GM12878 (cell line): ENCODE data around the gene ARHGEF11. TPM values are rescaled to one million over a fixed set of nuclear protein-coding genes. Genes with fewer than 3 reads are reported as not detected.

Experiments
- ATAC-seq: fragments of 200-7000 bp; cut with Tn5 transposase; 3 replicates; pipeline ENCODE4 v1.9.1; 2020; ENCODE audit warnings: mild to moderate bottlenecking, moderate library complexity
- BruUV-seq: library from RNA; stranded (reverse); fragments of 400-500 nt; replicated peaks from 2 replicates; lab custom pipeline; 2021; lab: Mats Ljungman, UMichigan
- CTCF ChIA-PET: fragments of 300-600 bp; sonication (Branson Sonifier 250); formaldehyde crosslinking; extraction: SDS; loops from one replicate; lab custom pipeline; 2021; ENCODE audit warnings: inconsistent platforms; lab: Yijun Ruan, JAX
- POLR2A ChIA-PET: fragments of 350-600 bp; formaldehyde crosslinking; extraction: SDS; loops from one replicate; lab custom pipeline; 2021; ENCODE audit warnings: inconsistent platforms; lab: Charles Lee
- RAD21 ChIA-PET: fragments of 300-600 bp; sonication (Branson Sonifier 250); formaldehyde crosslinking; loops from one replicate; lab custom pipeline; 2023; ENCODE audit warnings: antibody characterized with exemption; ENCODE audit not compliant: unreplicated experiment; lab: Charles Lee
- SMC1A ChIA-PET: fragments of 300-600 bp; sonication (Branson Sonifier 250); formaldehyde crosslinking; loops from one replicate; lab custom pipeline; 2023; ENCODE audit not compliant: unreplicated experiment, uncharacterized antibody; lab: Charles Lee
- DNase-seq: peaks from one replicate; pipeline ENCODE4 v3.0.0-alpha.2; 2011; ENCODE audit warnings: low read depth, low spot score
- FAIRE-seq: peaks from 3 replicates; lab custom pipeline; 2011; peaks lifted over from hg19 to GRCh38; lab: Jason Lieb, UNC
- H2AFZ ChIP-seq: 2 replicates; pipeline ENCODE4 v1.6.0; 2011; ENCODE audit warnings: low read depth, low read length, control low read depth; ENCODE audit not compliant: control insufficient read depth
- H3K27ac ChIP-seq: 2 replicates; pipeline ENCODE4 v1.5.1; 2011; ENCODE audit warnings: control low read depth; ENCODE audit not compliant: control insufficient read depth, insufficient read depth
- H3K27me3 ChIP-seq, 2 experiments: replicated peaks in 1 of 2; 2 replicates each; pipeline versions ENCODE4 v1.6.0 to v1.6.1; 2011; ENCODE audit warnings: low read length in 1 of 2; ENCODE audit not compliant: control insufficient read depth in 2 of 2, insufficient read depth in 2 of 2
- H3K36me3 ChIP-seq, 2 experiments: 2 replicates each; pipeline ENCODE4 v1.5.1; 2011; ENCODE audit warnings: low read length in 1 of 2; ENCODE audit not compliant: control insufficient read depth in 2 of 2, insufficient read depth in 2 of 2
- H3K4me1 ChIP-seq: 2 replicates; pipeline ENCODE4 v1.6.1; 2011; ENCODE audit warnings: mild to moderate bottlenecking, low read length, moderate library complexity, mixed read lengths; ENCODE audit not compliant: control insufficient read depth, insufficient read depth
- H3K4me2 ChIP-seq: 2 replicates; pipeline ENCODE4 v1.6.0; 2011; ENCODE audit warnings: control low read depth; ENCODE audit not compliant: control insufficient read depth, insufficient read depth
- H3K4me3 ChIP-seq: fragments of 200-600 bp; sonication (generic); 2 replicates; pipeline ENCODE4 v1.5.1; 2016
- H3K79me2 ChIP-seq: 2 replicates; pipeline ENCODE4 v1.6.0; 2011; ENCODE audit warnings: low read length; ENCODE audit not compliant: control insufficient read depth, insufficient read depth
- H3K9ac ChIP-seq: 2 replicates; pipeline ENCODE4 v1.8.0; 2011; ENCODE audit warnings: low read length, control low read depth, mixed read lengths; ENCODE audit not compliant: control insufficient read depth, insufficient read depth
- H3K9me3 ChIP-seq: replicated peaks from 3 replicates; pipeline ENCODE4 v1.5.1; 2011; ENCODE audit warnings: mild to moderate bottlenecking, low read length; ENCODE audit not compliant: control insufficient read depth, insufficient read depth
- H4K20me1 ChIP-seq: 2 replicates; pipeline ENCODE4 v1.6.0; 2011; ENCODE audit not compliant: control insufficient read depth, insufficient read depth
- ATF2 ChIP-seq: IDR thresholded peaks from 2 replicates; pipeline ENCODE4 v1.6.1; 2012; ENCODE audit warnings: low read length, inconsistent platforms
- FOXK2 ChIP-seq: fragments of 450-650 bp; IDR thresholded peaks from 2 replicates; pipeline ENCODE4 v1.6.1; 2017; ENCODE audit warnings: mild to moderate bottlenecking, moderate library complexity
- HDGF ChIP-seq: fragments of 450-650 bp; IDR thresholded peaks from 2 replicates; pipeline ENCODE4 v1.6.1; 2016; ENCODE audit warnings: antibody characterized with exemption
- MEF2A ChIP-seq: IDR thresholded peaks from 2 replicates; pipeline ENCODE4 v1.6.1; 2011; ENCODE audit warnings: low read depth, mild to moderate bottlenecking, low read length, moderate library complexity; ENCODE audit not compliant: insufficient read depth
- NFYA ChIP-seq: IDR thresholded peaks from 2 replicates; pipeline ENCODE4 v1.6.1; 2011; ENCODE audit warnings: low read depth, mild to moderate bottlenecking, low read length, improper control_type of control experiment, borderline replicate concordance
- SMAD1 ChIP-seq: fragments of 450-650 bp; IDR thresholded peaks from 2 replicates; pipeline ENCODE4 v1.6.1; 2018; ENCODE audit warnings: mild to moderate bottlenecking, low read depth; ENCODE audit not compliant: partially characterized antibody
- SMARCA5 ChIP-seq: fragments of 450-650 bp; IDR thresholded peaks from 2 replicates; pipeline ENCODE4 v1.6.1; 2017; ENCODE audit warnings: mild to moderate bottlenecking
- STAT1 ChIP-seq: fragments of 450-650 bp; conservative IDR thresholded peaks from 2 replicates; pipeline ENCODE4 v1.6.1; 2014; ENCODE audit warnings: antibody characterized with exemption, mild to moderate bottlenecking
- TCF12 ChIP-seq: IDR thresholded peaks from 2 replicates; pipeline ENCODE4 v1.6.1; 2011; ENCODE audit warnings: low read depth, mild to moderate bottlenecking, low read length
- WGBS: methylation state at CpG from one replicate; pipeline ENCODE4 v1.1.6; 2016; ENCODE audit warnings: low lambda C conversion rate; ENCODE audit not compliant: insufficient replicate concordance, insufficient coverage; ENCODE audit errors: missing lambda C conversion rate; 5-methylcytosine and 5-hydroxymethylcytosine counted together
- in situ Hi-C: fragments of 300-500 bp; cut with MboI; formaldehyde crosslinking; loops from 9 replicates; pipeline ENCODE4 v1.14.3; 2018; ENCODE audit warnings: mixed read lengths
- intact Hi-C: fragments of 100-400 bp; cut with micrococcal nuclease; formaldehyde crosslinking; loops from one replicate; pipeline ENCODE4 v1.14.2; 2022; ENCODE audit not compliant: unreplicated experiment
- polyA plus RNA-seq, 11 experiments: library from polyadenylated mRNA; depleted of rRNA in 4 of 11; unstranded in 6 of 11; stranded (reverse) in 5 of 11; fragments of >200 nt; fragmentation: Nextera tagmentation in 4 of 11; fragmentation: Illumina TruSeq in 1 of 11; extraction: Ambion mirVana in 4 of 11; extraction: Trizol in 1 of 11; gene quantifications; 1 replicate in 1 of 11; 2 replicates in 10 of 11; pipeline versions ENCODE4 v1.2.1 to v1.2.3, GENCODE V29; 2011 to 2016; ENCODE audit warnings: inconsistent platforms in 2 of 11, missing spikeins in 2 of 11, low read depth in 1 of 11
- total RNA-seq, 4 experiments: library from RNA; depleted of rRNA in 3 of 4; stranded (reverse); fragments of >200 nt in 3 of 4; fragmentation: Illumina TruSeq in 1 of 4; extraction: Trizol in 1 of 4; gene quantifications; 2 replicates each; pipeline versions ENCODE4 v1.2.1 to v1.2.3, GENCODE V29; 2013 to 2021
- TF ChIP-seq, protein P1 (sequence below): fragments of 450-650 bp; IDR thresholded peaks from 2 replicates; pipeline ENCODE4 v1.6.1; 2014; ENCODE audit warnings: mild to moderate bottlenecking
- TF ChIP-seq, protein P2 (sequence below): IDR thresholded peaks from 2 replicates; pipeline ENCODE4 v1.6.1; 2011; ENCODE audit warnings: low read depth, mild to moderate bottlenecking, low read length, moderate library complexity, borderline replicate concordance; ENCODE audit errors: extremely low read depth

The ARHGEF11 gene
- total and polyA plus RNA-seq, 10 of the 15 experiments (the other 5 are each of a cell fraction or from before 2014, with no cell fraction given): 0.05 to 12.7 (median 1.8) TPM

GRCh38 chr1:156973417-156973816 is 72.1 kb downstream of the ARHGEF11 start:
- Histone ChIP-seq H3K27ac (no peak overlapping the region), H3K4me3 (no peak overlapping the region)
- TF ChIP-seq, protein P1, sequence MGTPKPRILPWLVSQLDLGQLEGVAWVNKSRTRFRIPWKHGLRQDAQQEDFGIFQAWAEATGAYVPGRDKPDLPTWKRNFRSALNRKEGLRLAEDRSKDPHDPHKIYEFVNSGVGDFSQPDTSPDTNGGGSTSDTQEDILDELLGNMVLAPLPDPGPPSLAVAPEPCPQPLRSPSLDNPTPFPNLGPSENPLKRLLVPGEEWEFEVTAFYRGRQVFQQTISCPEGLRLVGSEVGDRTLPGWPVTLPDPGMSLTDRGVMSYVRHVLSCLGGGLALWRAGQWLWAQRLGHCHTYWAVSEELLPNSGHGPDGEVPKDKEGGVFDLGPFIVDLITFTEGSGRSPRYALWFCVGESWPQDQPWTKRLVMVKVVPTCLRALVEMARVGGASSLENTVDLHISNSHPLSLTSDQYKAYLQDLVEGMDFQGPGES: no peak
- TF ChIP-seq, protein P2, sequence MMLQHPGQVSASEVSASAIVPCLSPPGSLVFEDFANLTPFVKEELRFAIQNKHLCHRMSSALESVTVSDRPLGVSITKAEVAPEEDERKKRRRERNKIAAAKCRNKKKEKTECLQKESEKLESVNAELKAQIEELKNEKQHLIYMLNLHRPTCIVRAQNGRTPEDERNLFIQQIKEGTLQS: no peak
- TF ChIP-seq HDGF (no peak), ATF2 (no peak), MEF2A (no peak), SMAD1 (no peak), FOXK2 (no peak), STAT1 (no peak), NFYA (no peak), TCF12 (no peak), SMARCA5 (no peak)
- TF ChIP-seq, all 136 proteins: peak for 0
- ChIA-PET SMC1A (interaction anchor here (0.7 to 1.3 kb wide), 2 partner anchors 13 to 99 kb away, joined by 3 to 4 read pairs; no protein-coding TSS in a partner anchor), RAD21 (no interaction called here), CTCF (interaction anchor here (1.7 kb wide), 1 partner anchor 82 kb away, joined by 3 read pairs; no protein-coding TSS in a partner anchor), POLR2A (interaction anchor here (0.8 kb wide), 1 partner anchor 25 kb away, joined by 3 read pairs; no protein-coding TSS in a partner anchor)
- intact Hi-C loops (loop anchor here (5.0 kb wide), 1 partner anchor 99 kb away; no protein-coding TSS in a partner anchor), in situ Hi-C loops (no loop called here)
- no peak overlapping the region for H3K4me2 ChIP-seq
- WGBS: 43% methylated on average over 2 of the region's 2 CpGs
- no peaks in the 10 kb centered on the region for H4K20me1 ChIP-seq
- BruUV-seq: no TSS peak
- FAIRE-seq (no peak), DNase-seq (no peak), ATAC-seq (no peak)
- H3K4me1 ChIP-seq: no peaks in the 10 kb centered on the region
- no peaks in the 10 kb centered on the region for H3K9me3 ChIP-seq
- no peaks in the 10 kb centered on the region for H3K27me3 ChIP-seq
- H2AFZ ChIP-seq: no peak overlapping the region
- H3K79me2 ChIP-seq: no peaks in the 10 kb centered on the region
- H3K36me3 ChIP-seq: peaks cover 0 to 8% of the 10 kb centered on the region in 2 experiments; a peak in 3 of 4 replicates
- no peak overlapping the region for H3K9ac ChIP-seq
